ENCODE results near the gene TCF12.

TCF12 gene

DNA sequence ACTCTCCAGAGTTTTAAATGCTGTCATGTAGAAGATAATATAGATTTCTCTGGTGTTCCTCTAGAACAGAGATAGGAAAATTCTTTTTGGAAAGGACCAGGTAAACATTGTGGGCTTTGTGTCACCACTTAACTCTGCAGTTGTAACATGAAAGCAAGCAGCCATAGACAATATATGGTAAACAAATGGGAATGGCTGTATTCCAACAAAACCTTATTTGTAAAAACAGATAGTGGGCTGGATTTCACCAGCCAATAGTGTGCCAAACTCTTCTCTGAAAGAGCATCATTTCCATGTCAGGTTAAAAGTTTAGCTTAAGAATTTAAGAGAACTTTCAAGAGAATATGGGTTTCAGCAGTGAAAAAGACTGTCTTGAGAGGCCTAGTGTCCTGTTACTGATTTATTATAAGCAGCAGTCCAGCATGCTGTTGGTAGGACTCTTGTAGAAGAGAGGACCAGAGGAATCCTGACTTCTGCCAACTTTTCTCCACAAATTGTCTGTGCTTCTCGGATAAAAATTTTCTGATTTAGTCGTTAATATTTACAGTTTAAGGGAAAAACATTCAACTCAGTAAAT, 107.7 kb downstream of the TCF12 start:
- no peak for DNase-seq

DNA sequence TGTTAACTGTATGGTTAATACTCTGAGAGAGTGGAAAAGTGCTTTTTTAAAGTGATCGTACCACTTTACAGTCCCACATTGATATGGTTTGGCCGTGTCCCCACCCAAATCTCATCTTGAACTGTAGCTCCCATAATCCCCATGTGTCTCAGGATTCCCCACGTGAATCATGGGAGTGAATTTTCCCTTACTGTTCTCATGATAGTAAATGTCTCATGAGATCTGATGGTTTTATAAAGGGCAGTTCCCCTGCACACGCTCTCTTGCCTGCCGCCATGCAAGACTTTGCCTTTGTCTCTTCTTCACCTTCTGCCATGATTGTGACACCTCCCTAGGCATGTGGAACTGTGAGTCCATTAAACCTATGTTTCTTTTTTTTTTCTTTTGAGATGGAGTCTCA, 109.2 kb downstream of the TCF12 start:
- no peak for DNase-seq

DNA sequence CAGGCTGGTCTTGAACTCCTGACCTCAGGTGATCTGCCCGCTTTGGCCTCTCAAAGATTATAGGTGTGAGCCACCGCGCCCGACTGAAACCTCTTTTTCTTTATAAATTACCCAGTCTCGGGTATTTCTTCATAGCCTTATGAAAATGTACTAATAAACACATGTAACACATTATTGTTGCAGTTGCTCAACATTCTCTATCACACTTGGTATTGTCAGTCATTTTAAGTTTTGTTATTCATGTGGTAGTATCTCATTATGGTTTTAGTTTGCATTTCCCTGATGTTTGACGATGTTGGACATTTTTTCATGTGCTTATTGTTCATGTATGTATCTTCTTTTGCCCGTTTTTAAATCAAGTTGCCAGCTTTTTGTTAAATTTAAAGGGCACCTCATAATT, 109.7 kb downstream of the TCF12 start:
- DNase-seq: no peak

DNA sequence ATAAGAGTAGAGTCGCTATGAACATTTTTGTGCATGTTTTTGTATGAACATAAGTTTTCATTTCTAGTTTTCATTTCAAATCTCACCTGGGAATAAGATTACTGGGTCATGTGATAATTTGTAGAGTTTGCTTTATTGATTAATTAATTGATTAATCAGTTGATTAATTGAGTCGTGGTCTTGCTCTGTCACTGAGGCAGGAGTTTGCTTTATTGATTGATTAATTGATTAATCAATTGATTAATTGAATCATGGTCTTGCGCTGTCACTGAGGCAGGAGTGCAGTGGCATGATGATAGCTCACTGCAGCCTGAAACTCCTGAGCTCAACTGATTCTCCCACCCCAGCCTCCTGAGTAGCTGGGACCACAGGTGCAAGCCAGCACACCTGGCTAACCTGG, 111.6 kb downstream of the TCF12 start:
- no peak for DNase-seq

DNA sequence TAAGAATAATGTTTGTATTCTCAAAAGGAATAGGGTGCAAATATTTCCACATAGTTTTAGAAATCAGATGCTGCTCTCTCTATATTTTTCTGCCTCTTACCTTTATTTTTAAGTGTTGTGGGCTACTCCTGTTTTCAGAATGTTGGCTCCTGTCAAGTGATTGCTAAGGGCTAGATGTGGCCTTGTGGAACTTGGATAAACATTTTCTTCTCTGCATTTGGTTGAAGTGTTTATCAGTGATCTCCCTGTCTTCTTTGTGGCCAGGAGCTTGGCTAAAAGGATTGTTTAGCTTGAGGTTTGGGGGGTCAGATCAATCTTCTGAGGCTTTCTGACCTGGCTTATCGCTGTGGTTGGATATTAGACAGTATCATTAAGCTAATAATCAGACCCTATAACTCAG, 112.6 kb downstream of the TCF12 start:
- no peak for DNase-seq

DNA sequence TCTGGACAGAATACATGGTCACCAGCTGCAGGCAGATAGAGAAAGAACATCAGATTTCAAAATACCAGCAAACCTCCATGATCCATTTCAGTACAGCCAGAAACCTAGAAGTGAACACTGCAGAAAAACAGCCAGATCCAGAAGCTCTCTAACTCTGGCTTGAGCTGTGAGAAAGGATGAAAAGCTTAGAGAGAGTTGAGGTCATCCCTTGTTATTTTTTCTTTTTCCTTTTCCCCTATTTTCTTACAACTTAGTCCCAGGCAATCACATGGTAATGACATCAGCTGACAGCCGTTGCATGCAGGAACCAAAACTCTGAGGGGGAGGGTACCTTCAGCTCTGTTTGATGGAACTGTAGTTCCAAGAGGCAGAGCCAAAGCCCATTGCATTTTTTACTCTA, 113.2 kb downstream of the TCF12 start:
- no peak for DNase-seq

DNA sequence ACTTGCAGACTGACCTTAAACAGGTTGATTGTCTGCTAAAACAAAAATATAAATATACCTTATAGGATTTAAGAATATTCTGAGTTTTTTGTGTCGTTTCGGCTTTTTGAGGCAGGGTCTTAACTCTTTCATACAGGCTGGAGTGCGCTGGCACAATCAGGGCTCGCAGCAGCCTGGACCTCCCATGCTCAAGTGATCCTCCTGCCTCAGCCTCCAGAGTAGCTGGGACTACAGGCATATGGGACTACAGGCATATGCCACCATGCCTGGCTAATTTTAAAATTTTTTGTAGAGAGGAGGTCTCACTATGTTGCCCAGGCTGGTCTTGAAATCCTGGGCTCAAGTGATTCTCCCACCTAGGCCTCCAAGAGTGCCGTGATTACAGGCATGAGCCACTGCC, 113.9 kb downstream of the TCF12 start:
- no peak for DNase-seq

DNA sequence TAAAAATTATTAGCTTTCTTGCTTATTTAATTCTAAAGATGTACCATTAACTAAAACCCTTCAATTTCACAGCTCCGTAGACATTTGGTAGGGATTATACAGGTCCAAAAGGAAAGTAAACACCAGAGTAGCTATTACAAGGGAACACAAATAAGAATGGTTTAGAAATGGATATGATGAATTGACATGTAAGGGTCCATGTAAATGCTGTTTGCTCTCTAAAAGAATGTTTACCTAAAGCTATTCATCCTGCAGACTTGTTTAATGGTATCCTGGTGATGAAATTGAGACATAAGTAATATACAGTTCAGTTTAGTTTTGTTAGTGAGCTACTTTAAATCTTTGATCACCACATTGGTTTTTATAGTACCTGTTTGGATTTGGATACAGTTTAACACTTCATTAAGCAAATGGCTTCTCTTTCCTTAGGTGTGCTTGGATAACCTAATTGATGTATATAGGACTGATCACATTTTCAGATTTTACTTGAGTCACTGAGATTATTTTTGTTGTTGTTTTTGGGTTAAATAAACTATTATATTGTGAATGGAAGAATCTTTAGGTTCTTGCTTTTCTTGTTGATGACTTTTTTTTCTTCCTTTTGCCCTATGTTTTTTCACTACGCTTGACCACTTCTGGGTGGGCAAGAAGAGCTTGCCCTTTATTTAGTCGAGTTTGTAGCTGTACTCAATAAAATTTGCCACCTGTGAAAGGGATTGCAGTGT, 115.4 kb downstream of the TCF12 start:
- DNase-seq: no peak

DNA sequence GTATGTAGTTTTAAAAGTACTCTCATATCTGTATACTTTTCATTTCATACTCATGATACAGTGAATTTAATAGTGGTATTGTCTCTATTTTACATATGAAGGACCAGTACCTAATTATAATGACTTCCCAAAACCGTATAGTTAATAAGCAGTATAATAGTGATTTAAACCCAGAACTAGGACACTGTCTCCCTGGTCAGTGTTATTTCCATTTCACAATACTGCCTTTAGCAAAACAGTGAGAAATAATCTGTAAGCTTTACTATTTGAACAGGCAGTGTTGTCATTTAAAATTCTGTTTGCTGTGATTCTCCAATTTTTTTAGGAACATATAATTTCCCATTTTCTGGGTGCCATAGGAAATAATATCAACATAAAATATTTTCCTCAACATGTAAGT, 116.2 kb downstream of the TCF12 start:
- DNase-seq: no peak

DNA sequence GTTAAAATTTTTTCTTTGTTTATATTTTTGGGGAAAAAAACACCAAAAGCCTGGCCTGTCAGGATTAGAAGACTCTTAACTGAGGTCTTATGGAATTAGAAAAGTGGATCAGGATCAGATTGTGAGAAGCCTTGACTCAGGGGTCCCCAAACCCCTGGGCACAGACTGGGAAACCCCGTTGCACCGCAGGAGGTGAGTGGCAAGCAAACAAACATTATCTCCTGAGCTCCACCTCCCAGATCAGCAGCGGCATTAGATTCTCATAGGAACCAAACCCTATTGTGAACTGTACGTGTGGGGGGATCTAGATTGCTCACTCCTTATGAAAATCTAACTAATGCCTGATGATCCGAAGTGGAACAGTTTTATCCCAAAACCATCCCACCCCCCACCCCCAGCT, 117.2 kb downstream of the TCF12 start:
- no peak for DNase-seq

DNA sequence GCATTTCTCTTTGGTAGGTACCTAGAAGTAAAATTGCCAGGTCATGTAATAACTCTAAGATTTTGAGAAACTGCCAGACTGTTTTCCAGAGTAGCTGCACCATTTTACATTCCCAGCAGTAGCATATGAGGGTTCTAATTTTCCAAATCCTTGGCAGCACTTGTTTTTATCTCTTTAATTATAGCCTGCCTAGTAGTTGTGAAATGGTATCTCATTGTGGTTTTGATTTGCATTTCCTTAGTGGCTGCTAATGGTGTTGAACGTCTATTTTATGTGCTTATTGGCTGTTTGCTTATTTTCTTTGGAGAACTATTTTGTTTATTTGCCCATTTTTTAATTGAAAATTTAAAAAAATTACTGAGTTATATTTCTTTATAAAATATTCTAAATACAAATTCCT, 117.9 kb downstream of the TCF12 start:
- no peak for DNase-seq

DNA sequence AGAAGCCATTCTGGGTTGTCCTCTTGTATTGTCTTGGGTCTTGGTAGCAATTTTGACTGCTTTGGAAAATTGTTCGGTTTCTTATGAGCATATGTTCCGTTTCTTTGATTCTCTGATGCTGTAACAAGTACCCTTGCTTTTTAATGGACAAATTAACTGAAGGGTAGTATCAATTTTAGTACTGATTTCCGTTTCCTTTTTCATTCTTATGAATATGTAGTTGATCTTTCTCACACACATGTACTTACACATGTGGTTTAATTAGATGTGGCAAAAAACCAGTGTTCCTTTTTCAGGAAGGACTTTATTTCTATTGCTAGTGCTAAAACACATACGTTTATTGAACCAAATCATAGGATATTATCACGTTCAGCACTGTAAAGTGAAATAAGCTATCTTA, 119.1 kb downstream of the TCF12 start:
- no peak for DNase-seq

DNA sequence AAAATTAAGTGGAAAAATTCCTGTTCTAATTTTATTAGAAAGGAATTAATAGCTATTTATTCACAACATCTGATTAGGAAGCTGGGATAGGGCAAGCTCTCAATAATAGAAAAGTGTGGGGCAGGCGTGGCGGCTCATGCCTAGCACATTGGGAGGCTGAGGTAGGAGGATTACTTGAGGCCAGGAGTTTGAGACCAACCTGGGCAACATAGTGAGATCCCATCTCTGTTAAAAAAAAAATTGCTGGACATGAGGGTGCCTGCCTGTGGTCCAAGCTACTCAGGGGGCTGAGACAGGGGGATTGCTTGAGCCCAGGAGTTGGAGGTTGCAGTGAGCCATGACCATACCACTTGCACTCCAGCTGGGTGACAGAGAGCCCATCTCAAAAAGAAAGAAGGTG, 119.6 kb downstream of the TCF12 start:
- DNase-seq: no peak

DNA sequence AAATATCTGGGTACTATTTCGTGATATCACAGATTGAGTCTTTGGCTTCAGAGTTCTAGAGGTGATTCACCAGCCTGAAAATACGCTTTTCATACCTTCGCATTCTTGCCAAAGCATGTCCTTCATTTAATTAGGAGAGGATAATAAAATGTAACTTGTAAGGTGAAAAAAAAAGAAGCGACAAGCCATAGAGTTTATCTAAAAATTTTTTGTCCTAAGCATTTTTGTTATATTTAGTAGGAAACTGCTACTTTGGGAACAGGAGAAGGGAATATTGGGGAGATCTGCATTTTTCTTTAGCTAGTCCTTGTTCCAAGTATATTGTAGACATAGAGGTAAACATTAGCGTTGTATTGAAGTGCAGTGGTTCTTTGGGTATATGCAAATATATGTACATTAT, 120.1 kb downstream of the TCF12 start:
- no peak for DNase-seq

DNA sequence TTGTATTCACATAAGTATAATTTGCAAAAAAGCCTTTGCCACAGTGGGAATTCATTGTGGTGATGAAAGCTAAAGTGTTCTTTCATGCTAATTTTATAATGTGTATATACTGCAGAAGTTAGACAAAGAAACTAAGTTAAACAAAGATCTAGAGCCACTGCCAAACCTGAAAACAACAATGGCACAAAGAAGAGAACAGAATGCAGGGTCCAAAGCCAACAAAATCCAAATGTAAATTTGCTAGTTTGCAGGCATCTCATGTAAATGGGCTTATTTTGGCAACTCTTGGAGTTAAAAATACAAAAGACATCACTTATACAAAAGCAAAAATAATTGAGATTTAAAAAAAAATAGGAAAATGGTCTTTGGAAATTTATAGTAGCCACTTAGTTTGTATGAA, 123.0 kb downstream of the TCF12 start:
- DNase-seq: no peak

DNA sequence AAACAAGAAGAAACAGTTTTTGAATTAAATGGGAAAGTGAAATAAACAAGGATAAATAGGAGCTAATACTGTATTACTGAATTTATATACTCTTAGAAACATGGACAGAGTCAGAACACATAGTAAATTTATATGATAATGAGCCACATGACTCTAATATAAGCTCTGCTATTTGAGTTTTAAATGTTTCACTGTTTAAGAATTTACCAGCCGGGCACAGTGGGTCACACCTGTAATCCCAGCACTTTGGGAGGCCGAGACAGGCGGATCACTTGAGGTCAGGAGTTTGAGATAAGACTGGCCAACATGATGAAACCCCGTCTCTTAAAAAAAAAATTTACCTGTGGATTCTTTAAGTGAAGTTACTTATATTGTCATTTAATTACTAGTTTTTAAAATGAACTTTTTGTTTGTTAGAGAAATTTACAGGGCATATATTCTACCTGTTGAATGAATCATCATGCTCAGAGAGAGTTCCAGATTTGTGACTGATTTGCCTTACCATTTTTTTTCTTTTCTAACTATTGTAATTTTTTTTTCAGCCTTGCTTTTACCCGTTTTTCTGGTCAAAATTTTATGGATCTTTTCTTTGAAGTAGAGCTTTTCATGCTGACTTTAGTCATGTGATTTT, 125.7 kb downstream of the TCF12 start:
- DNase-seq: no peak

DNA sequence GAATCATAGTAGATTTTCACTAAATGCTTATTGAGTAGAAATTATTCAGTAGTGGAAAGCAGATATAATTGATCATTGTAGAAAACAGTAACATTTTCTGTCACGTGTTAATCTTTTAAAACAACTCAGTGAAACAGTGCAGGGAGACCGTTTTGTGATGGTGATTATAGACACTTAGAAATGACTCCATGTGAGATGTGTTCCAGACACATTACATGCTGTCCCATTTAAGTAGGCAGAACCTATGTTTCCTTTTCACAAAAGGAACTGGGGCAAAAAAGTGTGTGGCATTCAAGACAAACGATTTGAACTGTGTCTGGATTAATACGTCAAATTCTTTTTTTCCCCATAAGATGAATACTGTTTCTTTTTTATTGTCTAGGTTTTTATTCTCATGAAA, 126.5 kb downstream of the TCF12 start:
- DNase-seq: no peak

DNA sequence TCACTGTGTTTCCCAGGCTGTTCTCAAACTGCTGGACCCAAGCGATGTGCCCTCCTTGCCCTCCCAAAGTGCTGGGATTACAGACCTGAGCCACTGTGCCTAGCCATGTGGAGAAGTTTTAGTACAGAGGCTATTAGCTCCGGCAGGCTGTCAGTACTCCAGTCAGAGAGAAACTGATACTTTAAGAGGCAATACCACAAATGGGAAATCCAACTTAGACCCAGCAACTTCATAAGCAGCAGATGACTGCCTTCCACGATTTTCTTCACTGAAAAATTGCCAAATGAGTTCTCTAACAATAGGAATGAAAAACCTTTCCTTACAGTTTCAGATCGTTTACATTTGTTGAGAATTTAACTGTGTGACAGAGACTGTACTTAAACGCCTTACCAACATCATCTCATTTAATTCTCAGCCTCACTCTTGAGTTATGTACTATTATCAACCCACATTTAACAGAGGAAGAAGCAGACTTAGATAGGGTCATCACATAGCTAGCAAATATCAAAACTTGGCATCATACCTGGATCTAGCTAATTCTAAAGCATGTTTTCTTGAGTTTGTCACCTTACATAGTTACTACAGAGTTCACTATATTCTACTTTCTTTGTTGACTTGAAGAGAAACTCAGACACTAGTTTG, 127.4 kb downstream of the TCF12 start:
- no peak for DNase-seq

DNA sequence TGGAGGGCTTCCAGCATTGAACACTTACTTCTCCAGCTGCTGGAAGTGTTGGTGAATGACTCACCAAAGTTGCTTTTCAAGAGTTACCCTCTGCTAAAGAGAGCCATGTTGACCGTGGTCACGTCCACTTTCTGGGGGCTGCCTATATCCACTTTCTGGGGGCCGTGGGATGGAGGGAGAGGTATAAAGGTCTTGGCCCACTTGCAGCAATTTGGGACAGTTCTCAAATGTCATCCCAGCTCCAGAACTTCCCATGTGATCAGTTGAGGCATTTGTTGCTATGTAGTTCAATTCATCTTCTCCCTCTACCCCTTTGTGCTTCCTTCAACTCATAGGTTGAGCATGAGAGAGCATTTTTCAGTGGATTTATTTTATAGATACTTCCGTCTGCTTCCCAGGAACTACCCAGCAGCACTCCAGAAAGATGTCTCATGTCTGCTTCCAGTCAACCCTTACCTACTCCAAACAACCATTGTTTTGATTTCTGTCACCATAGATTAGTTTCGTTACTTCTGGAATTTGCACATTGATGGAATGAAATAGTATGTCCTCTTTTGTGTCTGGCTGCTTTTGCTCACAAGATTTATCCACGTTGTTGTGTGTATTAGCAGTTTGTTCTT, 130.6 kb downstream of the TCF12 start:
- no peak for DNase-seq

DNA sequence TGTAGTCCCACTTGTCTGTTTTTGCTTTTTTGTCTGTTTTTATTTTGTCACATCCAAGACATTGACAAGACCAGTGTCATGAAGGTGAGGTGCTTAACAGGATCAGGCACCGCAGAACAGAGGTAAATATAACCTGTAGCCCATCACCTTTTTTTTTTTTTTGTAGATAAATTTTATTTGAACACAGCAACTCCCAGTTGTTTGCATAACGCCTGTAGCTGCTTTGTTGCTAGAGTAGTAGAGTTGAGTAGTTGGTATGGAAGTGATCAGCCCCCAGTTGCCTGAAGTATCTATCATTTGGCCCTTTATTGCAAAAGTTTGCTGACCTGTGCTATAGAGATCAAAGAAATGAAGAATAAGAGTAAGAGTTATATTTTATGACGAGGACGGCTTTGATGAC, 135.0 kb downstream of the TCF12 start:
- no peak for DNase-seq

DNA sequence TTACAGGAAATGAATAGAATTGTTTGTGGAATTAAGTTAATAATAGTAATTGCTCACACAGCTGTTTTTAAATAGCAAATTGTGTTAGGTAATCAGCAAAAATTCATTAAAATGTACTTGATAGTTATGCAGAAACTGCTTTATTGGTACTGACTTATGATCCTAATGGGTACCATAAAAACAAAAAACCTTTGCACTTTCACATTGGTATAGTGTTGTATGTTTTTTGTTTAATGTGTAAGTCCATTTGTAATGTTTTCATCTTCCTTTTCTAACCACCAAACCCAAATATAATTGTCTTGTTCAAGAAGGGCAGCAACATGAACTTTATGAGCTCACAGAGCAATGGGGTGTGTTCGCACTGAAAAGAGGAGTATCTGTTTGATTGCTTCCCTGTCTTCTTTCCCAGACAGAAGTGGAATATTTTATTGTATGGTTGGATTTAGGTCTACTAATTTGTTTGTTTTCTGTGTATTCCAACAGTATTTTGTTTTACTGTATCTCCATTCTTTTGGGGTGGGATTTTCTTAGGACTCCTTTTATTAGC, 135.8 kb downstream of the TCF12 start:
- no peak for DNase-seq

DNA sequence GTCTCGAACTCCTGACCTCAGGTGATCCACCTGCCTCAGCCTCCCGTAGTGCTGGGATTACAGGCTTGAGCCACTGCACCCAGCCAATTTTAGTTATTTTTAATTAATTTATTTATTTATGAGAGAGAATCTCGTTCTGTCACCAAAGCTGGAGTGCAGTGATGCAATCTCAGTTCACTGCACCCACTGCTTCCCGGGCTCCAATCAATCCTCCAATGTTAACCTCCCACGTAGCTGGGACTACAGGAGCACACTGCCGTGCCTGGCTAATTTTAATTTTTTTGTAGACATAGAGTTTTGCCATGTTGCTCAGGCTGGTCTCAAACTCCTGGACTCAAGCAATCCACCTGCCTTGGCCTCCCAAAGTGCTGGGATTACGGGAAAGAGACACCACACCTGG, 137.9 kb downstream of the TCF12 start:
- DNase-seq: no peak

DNA sequence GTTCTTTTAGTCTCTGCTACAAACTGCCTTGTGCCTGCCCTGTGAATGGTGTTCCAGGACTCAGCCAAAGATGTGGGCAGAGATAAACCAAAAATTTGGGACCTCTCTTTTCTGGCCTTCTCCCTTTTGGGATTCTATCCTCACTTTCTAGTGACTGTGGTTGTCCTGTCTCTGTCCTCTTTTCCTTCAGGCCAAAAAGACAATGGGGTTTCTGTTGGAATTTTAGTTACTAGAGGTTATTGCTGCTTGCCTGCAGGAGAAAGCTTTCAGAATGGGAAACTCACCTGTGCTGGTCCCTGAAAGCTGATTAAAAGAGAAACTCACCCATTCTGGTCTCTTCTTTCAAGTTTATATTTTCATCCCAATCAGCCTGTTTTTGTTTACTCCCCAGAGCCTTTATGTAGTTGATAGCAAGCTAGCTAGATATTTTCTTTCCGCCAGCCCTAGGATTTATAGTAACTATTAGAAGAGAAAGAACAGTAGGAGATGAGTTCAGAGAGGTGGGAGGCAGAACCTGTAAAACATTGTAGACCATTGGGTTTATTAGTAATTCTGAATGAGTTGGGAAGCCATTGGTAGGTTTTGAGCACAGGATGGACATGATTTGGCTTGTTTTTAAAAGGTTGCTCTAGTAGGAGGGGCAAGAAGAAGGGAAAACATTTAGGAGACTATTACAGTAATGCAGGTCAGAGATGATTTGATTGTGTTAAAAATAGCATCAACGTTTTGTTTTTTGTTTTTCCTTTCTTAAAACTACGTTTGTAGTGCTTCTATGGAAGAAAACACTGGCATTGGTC, 138.9 kb downstream of the TCF12 start:
- DNase-seq: no peak
